ENCODE data around the gene ZNF853. TPM values are rescaled to one million over a fixed set of nuclear protein-coding genes. Genes with fewer than 3 reads are reported as not detected.

The ZNF853 gene
- total and polyA plus RNA-seq, 2 of the 8 experiments (the other 6 are each of a cell fraction or from before 2014, with no cell fraction given): 4.3 to 5.7 TPM

- 86% methylated on average over 11 of the region's 11 CpGs; no CpG with 5 or more reads in 1 of the 2 experiments for WGBS, 2 experiments (ENCODE audit: extremely low coverage in 1 of 2, insufficient coverage in 1 of 2, insufficient read length in 1 of 2, insufficient replicate concordance in 2 of 2, low coverage in 1 of 2, low lambda C conversion rate in 2 of 2, missing lambda C conversion rate in 1 of 2)
- POLR2A ChIA-PET (ENCODE audit: partially characterized antibody): interaction anchor here (0.8 to 1.4 kb wide), 2 partner anchors 30 to 40 kb away, joined by 3 read pairs; partner anchors contain the start of gene INTS15
- H2BK5ac ChIP-seq (ENCODE audit: low read depth, low read length): no peak overlapping the region
- TF ChIP-seq ATF3 (IDR thresholded peaks at IDR 0.05; ENCODE audit: insufficient read depth, low read depth, low read length): no peak
Measured at GRCh38 chr7:6630007-6630849, 14.8 kb downstream of the ZNF853 start.

More at GRCh38 chr7:6630007-6630849, 14.8 kb downstream of the ZNF853 start:
- Histone ChIP-seq H2BK15ac (ENCODE audit: low read length) (no peak overlapping the region), H3K56ac (replicated peaks; ENCODE audit: insufficient read length, low read depth, low read length) (no peak overlapping the region), H3K27me3 (replicated peaks in 1 of 4; ENCODE audit: control insufficient read depth in 3 of 4, extremely low read depth in 1 of 4, insufficient read depth in 3 of 4, low read length in 3 of 4) (no peaks in the 10 kb centered on the region), H2BK120ac (replicated peaks; ENCODE audit: low read depth, low read length) (no peak overlapping the region), H3K9me3 (ENCODE audit: insufficient read depth in 2 of 2, low read depth in 1 of 2, low read length in 1 of 2) (no peaks in the 10 kb centered on the region), H3K23me2 (ENCODE audit: low read depth, low read length) (no peaks in the 10 kb centered on the region), H4K8ac (ENCODE audit: extremely low read depth, insufficient read depth, low read length) (no peak overlapping the region), H3K9ac (replicated peaks in 1 of 4; ENCODE audit: extremely low read depth in 1 of 4, low read depth in 3 of 4, low read length in 3 of 4) (no peak overlapping the region; a peak in 1 of 7 replicates), H2AFZ (ENCODE audit: low read length) (no peak overlapping the region), H2BK20ac (ENCODE audit: low read length) (no peak overlapping the region), H4K91ac (replicated peaks; ENCODE audit: insufficient read length, low read length) (no peak overlapping the region), H4K5ac (ENCODE audit: insufficient read length, low read depth, low read length) (no peak overlapping the region), H2BK12ac (ENCODE audit: low read depth, low read length) (no peak overlapping the region), H3K14ac (ENCODE audit: insufficient read length) (no peak overlapping the region), H3K79me2 (ENCODE audit: control insufficient read depth in 1 of 2, insufficient read depth in 2 of 2, low read length in 2 of 2) (no peaks in the 10 kb centered on the region), H3K18ac (ENCODE audit: extremely low read depth, low read length) (no peak overlapping the region), H3K27ac (ENCODE audit: low read depth, low read length) (no peak overlapping the region), H3K4ac (replicated peaks; ENCODE audit: insufficient read length, low read depth, low read length) (no peak overlapping the region), H3K4me3 (ENCODE audit: extremely low read depth in 1 of 4, insufficient read depth in 2 of 4, low read depth in 3 of 4, low read length in 4 of 4) (no peak overlapping the region), H3K79me1 (ENCODE audit: low read depth, low read length) (no peaks in the 10 kb centered on the region), H3K4me2 (ENCODE audit: insufficient read depth in 1 of 2, low read depth in 2 of 2, low read length in 2 of 2) (no peak overlapping the region), H3K23ac (ENCODE audit: insufficient read length) (no peak overlapping the region), H4K20me1 (replicated peaks in 1 of 2; ENCODE audit: control insufficient read depth in 1 of 2, insufficient read depth in 2 of 2, low read length in 2 of 2) (peaks cover 0 to 3% of the 10 kb centered on the region in 2 experiments), H3K4me1 (replicated peaks in 1 of 4; ENCODE audit: control insufficient read depth in 3 of 4, insufficient read depth in 4 of 4, low read length in 3 of 4) (no peaks in the 10 kb centered on the region; a peak in 1 of 7 replicates), H2AK5ac (ENCODE audit: low read depth, low read length) (no peak overlapping the region), H3K36me3 (ENCODE audit: control insufficient read depth in 2 of 4, insufficient read depth in 4 of 4, low read length in 3 of 4) (no peaks in the 10 kb centered on the region)
- CTCF ChIA-PET (ENCODE audit: partially characterized antibody): interaction anchor here (1.0 kb wide), 1 partner anchor 11 kb away, joined by 3 read pairs; no protein-coding TSS in a partner anchor
- FAIRE-seq (no peak), DNase-seq (ENCODE audit: low read depth in 1 of 2, low spot score in 2 of 2) (no peak)
